ENCODE results near the gene FBN2.
"Not testable (repeated sequence)": the region's sequence is repeated elsewhere in the genome, so short reads cannot be mapped to it uniquely, and the experiment has no call there.

FBN2 gene

DNA sequence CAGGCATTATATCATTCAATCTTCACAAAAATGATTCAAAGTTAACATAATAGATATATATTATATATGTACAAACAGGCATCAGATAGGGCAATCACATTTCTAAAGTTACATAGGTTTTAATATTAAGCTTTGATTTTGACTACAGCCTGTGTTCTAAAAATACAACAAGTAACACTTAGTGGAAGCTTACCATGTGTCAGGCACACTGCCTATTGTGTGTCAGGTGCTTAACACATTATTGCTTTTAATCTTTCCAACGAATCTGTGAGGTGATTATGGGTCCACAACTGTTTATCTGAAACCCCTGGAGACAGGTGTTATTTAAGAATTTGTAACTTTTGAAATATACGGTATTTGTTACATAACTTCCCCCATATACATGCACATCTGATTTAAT lies 25.2 kb downstream of the FBN2 start:
- no peaks in the 10 kb centered on the region for H4K20me1 ChIP-seq
- no peak overlapping the region for H3K4me3 ChIP-seq
- H3K36me3 ChIP-seq = no peaks in the 10 kb centered on the region
- H3K9me3 ChIP-seq = no peaks in the 10 kb centered on the region
- H3K9ac ChIP-seq = no peak overlapping the region
- no peaks in the 10 kb centered on the region for H3K4me1 ChIP-seq
- H3K27me3 ChIP-seq = no peaks in the 10 kb centered on the region
- H3K27ac ChIP-seq = no peak overlapping the region
- no peak for TF ChIP-seq Cebpa-rat (IDR thresholded peaks at IDR 0.05)
- no peak overlapping the region for H3K4me2 ChIP-seq

DNA sequence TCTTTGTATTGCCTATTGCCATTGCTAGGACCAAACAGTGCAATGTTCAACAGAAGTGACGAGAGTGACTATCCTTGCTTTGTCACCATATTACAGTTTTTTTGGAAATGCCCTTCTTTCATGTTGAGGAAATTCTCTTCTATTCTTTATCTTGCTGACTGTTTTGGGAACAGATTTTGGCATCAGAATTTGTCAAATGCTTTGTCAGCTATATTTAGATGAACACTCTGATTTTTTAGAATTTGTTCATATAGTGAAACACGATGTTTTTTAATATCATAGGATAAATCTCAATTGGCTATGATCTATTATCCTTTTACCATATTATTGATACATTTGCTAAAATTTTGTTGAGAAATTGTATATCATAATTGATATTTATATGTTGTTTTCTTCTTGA lies 31.4 kb downstream of the FBN2 start:
- no peak overlapping the region for H3K9ac ChIP-seq
- H3K27me3 ChIP-seq = no peaks in the 10 kb centered on the region
- H3K4me1 ChIP-seq = no peaks in the 10 kb centered on the region
- no peak overlapping the region for H3K4me3 ChIP-seq
- H4K20me1 ChIP-seq = no peaks in the 10 kb centered on the region
- no peak overlapping the region for H3K4me2 ChIP-seq
- no peak for TF ChIP-seq Cebpa-rat (IDR thresholded peaks at IDR 0.05)
- H3K27ac ChIP-seq = no peak overlapping the region
- H3K36me3 ChIP-seq = no peaks in the 10 kb centered on the region
- H3K9me3 ChIP-seq = peaks cover 22% of the 10 kb centered on the region

GRCh38 chr5:128503727-128504126 lies 34.3 kb downstream of the FBN2 start:
- H3K4me3 ChIP-seq, H3K4me2 ChIP-seq, H3K27me3 ChIP-seq, H3K4me1 ChIP-seq, H4K20me1 ChIP-seq, H3K9ac ChIP-seq, H3K36me3 ChIP-seq, H3K27ac ChIP-seq: not testable (repeated sequence)
- peaks cover 22% of the 10 kb centered on the region for H3K9me3 ChIP-seq

- peaks cover 18% of the 10 kb centered on the region for H3K9me3 ChIP-seq
- no peaks in the 10 kb centered on the region for H3K4me1 ChIP-seq
- H3K36me3 ChIP-seq = no peaks in the 10 kb centered on the region
- H3K4me2 ChIP-seq = no peak overlapping the region
- no peak overlapping the region for H3K27ac ChIP-seq
- no peak overlapping the region for H3K4me3 ChIP-seq
- H3K9ac ChIP-seq = no peak overlapping the region
- H3K27me3 ChIP-seq = no peaks in the 10 kb centered on the region
- TF ChIP-seq Cebpa-rat (IDR thresholded peaks at IDR 0.05) = no peak
- no peaks in the 10 kb centered on the region for H4K20me1 ChIP-seq
These were observed 39.1 kb downstream of the FBN2 start for GRCh38 chr5:128498844-128499455.

GRCh38 chr5:128494516-128494915 lies 43.5 kb downstream of the FBN2 start:
- no peak overlapping the region for H3K27ac ChIP-seq
- peaks cover 7% of the 10 kb centered on the region for H3K9me3 ChIP-seq
- H3K4me3 ChIP-seq = no peak overlapping the region
- no peak for TF ChIP-seq Cebpa-rat (IDR thresholded peaks at IDR 0.05)
- no peaks in the 10 kb centered on the region for H4K20me1 ChIP-seq
- no peak overlapping the region for H3K4me2 ChIP-seq
- H3K9ac ChIP-seq = no peak overlapping the region
- peaks cover 5% of the 10 kb centered on the region; the same call in 1 of the 2 replicates for H3K4me1 ChIP-seq
- H3K27me3 ChIP-seq = no peaks in the 10 kb centered on the region
- H3K36me3 ChIP-seq = no peaks in the 10 kb centered on the region

GRCh38 chr5:128493657-128494329 lies 44.3 kb downstream of the FBN2 start:
- no peaks in the 10 kb centered on the region for H4K20me1 ChIP-seq
- peaks cover 7% of the 10 kb centered on the region for H3K9me3 ChIP-seq
- no peak overlapping the region for H3K4me3 ChIP-seq
- no peak for TF ChIP-seq Cebpa-rat (IDR thresholded peaks at IDR 0.05)
- H3K4me2 ChIP-seq = no peak overlapping the region
- no peaks in the 10 kb centered on the region for H3K36me3 ChIP-seq
- peaks cover 5% of the 10 kb centered on the region; the same call in 1 of the 2 replicates for H3K4me1 ChIP-seq
- H3K27ac ChIP-seq = no peak overlapping the region
- no peaks in the 10 kb centered on the region for H3K27me3 ChIP-seq
- H3K9ac ChIP-seq = no peak overlapping the region

- no peaks in the 10 kb centered on the region for H4K20me1 ChIP-seq
- no peak for TF ChIP-seq Cebpa-rat (IDR thresholded peaks at IDR 0.05)
- peaks cover 5% of the 10 kb centered on the region; the same call in 1 of the 2 replicates for H3K4me1 ChIP-seq
- H3K4me3 ChIP-seq = no peak overlapping the region
- H3K9ac ChIP-seq = no peak overlapping the region
- H3K36me3 ChIP-seq = no peaks in the 10 kb centered on the region
- H3K4me2 ChIP-seq = no peak overlapping the region
- H3K27ac ChIP-seq = no peak overlapping the region
- H3K9me3 ChIP-seq = peaks cover 7% of the 10 kb centered on the region
- H3K27me3 ChIP-seq = no peaks in the 10 kb centered on the region
These were observed 46.8 kb downstream of the FBN2 start for GRCh38 chr5:128491291-128491690.

DNA sequence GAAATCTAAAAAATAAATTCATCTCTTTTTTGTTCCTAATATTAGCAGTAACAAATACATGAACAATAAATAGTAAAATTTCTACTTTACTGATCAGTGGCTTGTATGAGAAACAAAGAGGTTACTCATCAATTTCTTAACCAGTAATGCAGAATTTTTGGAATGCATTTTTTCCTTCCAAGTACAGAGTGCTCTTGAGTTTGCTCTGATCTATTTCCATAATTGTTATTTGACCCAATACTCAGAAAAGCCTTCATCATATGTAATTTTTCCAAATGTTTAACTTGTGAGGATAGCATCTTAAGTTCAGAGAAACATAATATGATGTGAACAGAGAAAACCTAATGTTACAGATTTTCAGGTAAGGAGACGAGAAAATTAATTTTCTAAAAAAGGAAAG lies 47.3 kb downstream of the FBN2 start:
- H3K4me1 ChIP-seq = peaks cover 5% of the 10 kb centered on the region; the same call in 1 of the 2 replicates
- no peaks in the 10 kb centered on the region for H3K36me3 ChIP-seq
- peaks cover 7% of the 10 kb centered on the region for H3K9me3 ChIP-seq
- no peaks in the 10 kb centered on the region for H3K27me3 ChIP-seq
- H3K27ac ChIP-seq = no peak overlapping the region
- no peaks in the 10 kb centered on the region for H4K20me1 ChIP-seq
- H3K9ac ChIP-seq = no peak overlapping the region
- H3K4me2 ChIP-seq = no peak overlapping the region
- TF ChIP-seq Cebpa-rat (IDR thresholded peaks at IDR 0.05) = no peak
- H3K4me3 ChIP-seq = no peak overlapping the region

DNA sequence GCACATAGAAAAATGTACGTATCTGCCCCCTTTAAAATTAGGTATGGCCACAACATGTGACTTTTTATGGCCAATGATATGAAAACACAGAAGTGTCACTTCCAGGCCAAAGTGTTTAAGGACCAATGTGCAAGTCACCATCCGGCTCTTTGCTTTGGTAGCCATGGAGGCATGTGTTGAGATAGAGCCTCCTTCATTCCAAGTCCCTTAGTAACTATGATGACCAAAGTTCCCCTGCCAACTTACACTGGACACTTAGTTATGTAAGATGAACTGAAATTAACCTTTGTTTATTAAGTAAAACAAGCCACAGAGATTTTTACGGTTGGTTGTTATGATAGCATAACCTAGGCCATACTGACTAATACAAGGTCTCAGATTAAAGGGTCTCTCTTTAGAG lies 51.0 kb downstream of the FBN2 start:
- no peaks in the 10 kb centered on the region for H3K27me3 ChIP-seq
- no peak overlapping the region for H3K4me2 ChIP-seq
- H3K4me3 ChIP-seq = no peak overlapping the region
- H3K27ac ChIP-seq = no peak overlapping the region
- H3K36me3 ChIP-seq = no peaks in the 10 kb centered on the region
- H4K20me1 ChIP-seq = no peaks in the 10 kb centered on the region
- H3K9ac ChIP-seq = no peak overlapping the region
- peaks cover 5% of the 10 kb centered on the region; the same call in 1 of the 2 replicates for H3K4me1 ChIP-seq
- H3K9me3 ChIP-seq = no peaks in the 10 kb centered on the region
- no peak for TF ChIP-seq Cebpa-rat (IDR thresholded peaks at IDR 0.05)

- Histone ChIP-seq H3K9me3 (no peaks in the 10 kb centered on the region), H3K36me3 (no peaks in the 10 kb centered on the region), H3K4me1 (0 out of 2 replicates have a peak, but pooled peaks cover 1% of the 10 kb centered on the region), H3K27me3 (no peaks in the 10 kb centered on the region), H3K4me3 (no peak overlapping the region), H3K4me2 (no peak overlapping the region), H3K27ac (no peak overlapping the region), H3K9ac (no peak overlapping the region), H4K20me1 (no peaks in the 10 kb centered on the region)
- no peak for TF ChIP-seq Cebpa-rat (IDR thresholded peaks at IDR 0.05)
These were observed 54.3 kb downstream of the FBN2 start for GRCh38 chr5:128483738-128484137.
